GDM1 (cell line): ENCODE measurements around the gene TXNDC8.
"Not testable (repeated sequence)": the region's sequence is repeated elsewhere in the genome, so short reads cannot be mapped to it uniquely, and the experiment has no call there.

Experiments
- DNase-seq: peaks from one replicate; lab custom pipeline; 2025; lab: John Stamatoyannopoulos, UW

TXNDC8 gene

DNA sequence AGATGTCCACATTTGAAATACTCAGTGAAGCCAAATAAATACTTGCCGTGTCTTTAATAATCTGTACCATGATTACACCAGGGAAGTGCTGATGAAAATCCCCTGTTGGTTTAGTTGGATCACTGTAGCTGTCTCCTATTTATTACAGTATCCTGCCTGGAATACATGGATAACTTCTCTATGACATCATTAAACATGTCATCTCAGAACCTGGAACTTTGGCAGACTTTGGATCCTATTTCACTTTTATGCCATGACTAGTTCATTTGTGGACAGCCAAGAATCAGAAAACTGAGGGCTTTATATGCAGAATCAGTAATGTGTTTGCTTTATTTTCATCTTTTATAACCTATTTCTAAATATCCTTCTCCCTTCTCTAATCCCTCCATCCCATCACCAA is at the start of gene TXNDC8:
Gene TXNDC8, minus strand, starts transcription at position 137 of the 400 bp plus-strand sequence.
- DNase-seq = no peak

DNA sequence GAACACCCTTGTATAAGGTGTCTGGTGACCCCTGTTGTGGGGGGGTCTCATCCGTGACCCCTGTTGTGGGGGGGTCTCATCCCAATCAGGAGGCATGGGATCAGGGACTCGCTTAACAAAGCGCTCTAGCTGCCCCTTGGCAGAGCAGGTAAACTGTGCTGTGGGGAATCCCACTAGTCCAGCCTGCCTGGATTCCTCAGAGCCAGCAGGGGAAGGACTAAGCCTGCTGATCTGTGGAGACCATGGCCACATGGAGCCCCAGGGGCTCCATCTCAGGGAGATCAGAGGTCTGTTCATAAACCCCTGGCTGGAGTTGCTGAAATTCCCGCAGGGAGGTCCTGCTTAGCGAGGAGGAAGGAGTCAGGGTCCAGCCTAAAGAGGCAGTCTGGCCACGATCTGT is 45.8 kb upstream of the TXNDC8 start:
- DNase-seq = no peak

DNA sequence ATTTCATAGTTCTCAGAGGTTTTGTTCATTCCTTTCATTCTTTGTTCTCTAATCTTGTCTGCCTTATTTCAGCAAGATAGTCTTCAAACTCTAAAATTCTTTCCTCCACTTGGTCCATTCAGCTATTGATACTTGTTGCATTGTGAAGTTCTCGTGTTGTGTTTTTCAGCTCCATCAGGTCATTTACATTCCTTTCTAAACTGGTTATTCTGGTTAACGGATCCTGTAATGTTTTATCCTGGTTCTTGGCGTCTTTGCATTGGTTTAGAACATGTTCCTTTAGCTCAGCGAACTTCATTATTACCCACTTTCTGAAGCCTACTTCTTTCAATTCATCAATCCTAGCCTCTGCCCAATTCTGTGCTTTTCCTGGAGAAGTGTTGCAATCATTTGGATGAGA is 45.1 kb upstream of the TXNDC8 start:
- DNase-seq = no peak

DNA sequence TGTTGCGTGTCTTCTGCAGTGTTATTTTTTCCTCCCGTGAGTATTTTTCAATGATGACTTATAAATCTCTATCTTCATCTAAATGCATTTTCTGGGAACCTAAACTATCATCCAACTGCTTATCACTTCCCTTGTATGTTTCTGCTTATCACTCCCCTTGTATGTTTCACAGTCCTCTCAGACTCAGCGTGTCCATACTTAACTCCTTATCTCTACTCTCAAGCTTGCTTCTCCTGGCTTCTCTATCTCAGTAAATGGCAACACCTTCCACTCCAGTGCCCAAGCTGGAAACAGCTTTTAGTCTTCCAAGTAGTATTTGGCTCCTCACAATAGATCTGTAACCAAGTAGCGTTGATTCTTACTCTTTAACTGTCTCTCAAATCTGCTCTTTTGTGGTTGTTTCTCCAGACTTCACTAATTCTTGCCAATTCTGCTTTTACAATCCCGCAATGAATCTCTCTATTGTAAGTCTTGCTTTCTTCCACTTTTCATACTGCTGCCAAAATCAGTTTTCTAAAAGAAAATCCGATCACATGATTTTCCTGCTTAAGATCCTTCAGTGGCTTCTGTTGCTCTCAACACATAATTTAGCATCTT is 33.8 kb upstream of the TXNDC8 start:
- no peak for DNase-seq

- no peak for DNase-seq
These were observed 32.7 kb upstream of the TXNDC8 start for GRCh38 chr9:110370315-110370714.

- no peak for DNase-seq
These were observed 26.8 kb upstream of the TXNDC8 start for GRCh38 chr9:110364451-110364850.

DNA sequence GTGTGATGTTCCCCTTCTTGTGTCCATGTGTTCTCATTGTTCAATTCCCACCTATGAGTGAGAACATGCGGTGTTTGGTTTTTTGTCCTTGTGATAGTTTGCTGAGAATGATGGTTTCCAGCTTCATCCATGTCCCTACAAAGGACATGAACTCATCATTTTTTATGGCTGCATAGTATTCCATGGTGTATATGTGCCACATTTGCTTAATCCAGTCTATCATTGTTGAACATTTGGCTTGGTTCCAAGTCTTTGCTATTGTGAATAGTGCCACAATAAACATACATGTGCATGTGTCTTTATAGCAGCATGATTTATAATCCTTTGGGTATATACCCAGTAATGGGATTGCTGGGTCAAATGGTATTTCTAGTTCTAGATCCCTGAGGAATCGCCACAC is 21.3 kb upstream of the TXNDC8 start:
- DNase-seq = not testable (repeated sequence)

DNA sequence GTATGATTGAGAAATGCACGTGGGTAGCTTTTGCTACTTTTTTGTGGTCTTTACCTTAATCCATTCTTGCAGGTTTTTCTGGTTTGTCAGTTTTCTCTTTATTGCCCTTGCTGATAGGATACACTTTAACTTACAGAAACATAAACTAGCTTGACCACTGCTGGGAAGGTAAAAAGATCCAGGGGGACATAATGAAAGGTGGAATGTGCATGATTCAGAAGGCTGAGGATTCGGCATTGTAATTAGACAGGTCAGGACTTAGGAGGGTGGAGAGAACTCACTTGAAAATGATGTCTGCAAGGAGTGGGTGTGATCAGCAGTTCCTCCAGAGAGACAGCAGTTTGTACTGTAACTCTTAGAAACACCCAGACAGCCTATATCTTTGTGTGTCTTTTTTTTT is 19.8 kb upstream of the TXNDC8 start:
- no peak for DNase-seq

DNA sequence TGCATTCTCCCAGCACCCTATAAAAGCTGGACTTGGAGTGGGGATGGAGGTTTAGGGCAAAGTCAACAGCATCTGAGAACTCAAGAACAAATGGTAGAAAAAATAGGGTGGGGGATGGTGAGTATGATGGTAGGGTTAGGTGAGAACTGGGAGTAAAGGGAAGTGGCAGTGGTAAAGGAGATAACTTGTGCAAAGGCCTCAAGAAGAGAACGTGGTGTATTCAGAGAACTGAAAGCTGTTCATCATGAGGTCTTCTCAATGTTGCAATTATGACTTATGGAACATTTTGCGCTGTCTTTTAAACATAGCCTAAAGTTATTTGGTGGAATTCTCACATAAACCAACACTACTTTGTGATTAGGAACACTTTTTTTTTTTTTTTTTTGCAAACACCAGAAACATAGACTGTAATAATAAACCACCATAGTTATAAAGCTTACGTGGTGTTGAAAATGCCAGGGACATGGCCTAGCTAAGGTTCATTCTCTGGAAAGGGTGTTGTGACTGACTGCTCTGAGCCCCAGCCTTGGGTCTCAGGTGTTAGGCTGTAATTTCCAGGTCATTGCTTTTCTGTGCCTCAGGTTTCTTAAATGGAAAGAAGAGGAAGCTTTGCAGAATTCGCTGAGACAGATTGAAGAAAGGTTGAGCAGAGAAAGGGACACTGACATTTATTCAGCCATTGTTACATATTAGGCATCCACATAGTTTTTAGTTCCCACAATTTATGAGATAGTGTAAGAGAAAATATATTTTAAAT is 19.2 kb upstream of the TXNDC8 start:
- DNase-seq = no peak

GRCh38 chr9:110355911-110356310 is 18.2 kb upstream of the TXNDC8 start:
- DNase-seq = no peak

GRCh38 chr9:110351009-110351467 is 13.4 kb upstream of the TXNDC8 start:
- DNase-seq = no peak

DNA sequence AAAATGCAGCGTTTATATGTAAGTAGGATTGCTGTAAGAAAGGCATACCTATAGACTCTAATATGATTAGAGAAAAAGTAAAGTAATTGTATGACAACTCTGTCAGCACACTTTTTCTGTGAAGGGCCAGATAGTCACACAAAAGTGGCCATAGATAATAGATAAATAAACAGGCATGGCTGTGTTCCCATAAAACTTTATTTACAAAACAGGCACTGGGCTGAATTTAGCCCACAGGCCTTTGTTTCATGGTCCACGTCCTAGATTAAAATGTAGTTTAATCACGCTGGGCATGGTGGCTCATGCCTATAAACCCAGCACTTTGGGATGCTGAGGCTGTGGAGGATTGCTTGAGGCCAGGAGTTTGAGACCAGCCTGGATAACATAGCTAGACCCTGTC is 8.7 kb upstream of the TXNDC8 start:
- no peak for DNase-seq

DNA sequence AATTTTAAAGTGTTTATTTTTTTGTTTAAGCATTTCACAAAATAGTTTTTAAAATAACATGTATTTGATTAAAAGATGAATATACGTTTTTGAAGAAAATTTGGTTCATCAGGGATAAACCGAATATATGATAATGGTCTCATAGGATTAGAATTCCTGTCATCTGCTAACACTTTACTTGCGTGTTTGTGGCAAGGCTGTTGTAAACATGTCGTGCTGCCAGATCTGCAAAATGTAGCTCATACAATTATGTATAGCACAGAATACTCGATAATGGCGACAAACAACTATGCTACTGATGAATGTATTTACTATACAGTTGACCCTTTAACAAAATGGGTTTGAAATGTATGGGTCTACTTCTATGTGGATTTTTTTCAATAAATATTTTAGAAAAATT is 7.2 kb upstream of the TXNDC8 start:
- no peak for DNase-seq

DNA sequence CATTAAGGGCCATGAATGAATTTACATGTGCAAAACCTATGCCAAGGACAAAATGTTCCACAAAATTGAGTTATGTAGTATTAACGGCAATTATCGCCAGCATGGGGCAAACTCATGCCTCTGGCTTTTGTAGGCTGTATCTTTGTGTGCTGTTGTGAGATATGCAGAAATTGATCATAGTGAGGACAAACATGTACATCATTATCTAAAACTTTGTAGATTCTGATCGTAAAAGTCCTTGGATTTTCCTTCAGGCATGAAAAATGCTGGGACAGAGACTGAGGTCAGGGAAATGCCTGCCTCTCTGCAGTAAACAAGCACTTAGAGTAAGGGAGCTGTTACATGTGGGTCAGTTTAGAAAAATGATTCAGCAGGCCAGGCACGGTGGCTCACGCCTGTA is 5.9 kb upstream of the TXNDC8 start:
- DNase-seq = no peak

GRCh38 chr9:110340306-110340705 is 2.6 kb upstream of the TXNDC8 start:
- DNase-seq = no peak

- DNase-seq = no peak
These were observed 480 bp upstream of the TXNDC8 start for GRCh38 chr9:110338143-110338542.

DNA sequence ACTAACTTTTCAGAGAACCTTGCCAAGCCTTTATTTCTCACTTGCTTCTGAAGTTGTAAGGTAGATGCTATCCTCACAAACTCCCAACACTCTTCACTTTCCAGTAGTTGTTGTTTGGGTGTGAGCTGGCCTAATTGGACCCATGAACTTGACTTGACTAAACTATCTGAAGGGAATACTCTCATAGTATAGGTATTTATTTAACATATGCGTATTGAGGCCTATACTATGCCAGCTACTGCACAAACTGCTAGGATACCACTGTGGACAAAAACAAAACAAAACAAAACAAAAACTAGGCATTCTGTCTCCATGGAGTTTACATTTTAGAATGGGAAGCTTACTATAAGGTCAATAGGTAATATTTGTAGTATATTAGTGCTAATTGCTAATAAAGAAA is 1.3 kb downstream of the TXNDC8 start:
- DNase-seq = no peak

DNA sequence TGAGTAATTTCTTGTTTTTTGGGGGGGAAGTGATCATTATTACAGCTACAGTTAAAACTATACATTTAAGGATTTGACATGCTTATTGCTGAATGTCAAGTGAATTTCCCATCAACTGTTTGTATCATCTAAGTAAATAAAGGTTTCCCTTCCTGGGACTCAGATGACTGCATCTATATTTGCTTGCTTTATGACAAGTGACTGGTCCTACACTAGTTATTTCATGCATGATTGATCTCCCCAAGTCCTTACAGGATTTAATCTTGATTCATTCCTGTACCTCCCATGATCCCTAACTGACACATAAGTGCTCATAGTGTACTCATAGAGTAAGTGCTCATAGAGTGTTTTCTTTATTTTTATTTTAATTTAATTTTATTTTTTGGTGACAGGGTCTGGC is 2.8 kb downstream of the TXNDC8 start:
- DNase-seq = no peak

- no peak for DNase-seq
These were observed 3.5 kb downstream of the TXNDC8 start for GRCh38 chr9:110334183-110334582.

DNA sequence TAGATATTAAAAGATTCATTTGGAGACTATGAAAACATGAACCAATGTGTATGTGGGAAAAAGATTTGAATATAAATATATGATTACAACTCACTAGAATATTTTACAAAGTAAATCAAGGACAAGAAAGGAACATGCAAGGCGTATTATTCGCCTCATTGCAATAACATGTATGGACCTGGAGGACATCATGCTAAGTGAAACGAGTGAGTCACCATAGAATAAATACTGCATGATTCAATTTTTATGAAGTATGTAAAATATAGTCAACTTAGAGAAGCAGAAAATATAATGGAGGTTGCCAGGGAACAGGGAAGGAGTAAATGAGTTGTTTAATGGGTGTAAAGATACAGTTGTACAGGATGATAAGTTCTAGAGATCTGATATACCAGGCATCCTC is 4.9 kb downstream of the TXNDC8 start:
- no peak for DNase-seq

DNA sequence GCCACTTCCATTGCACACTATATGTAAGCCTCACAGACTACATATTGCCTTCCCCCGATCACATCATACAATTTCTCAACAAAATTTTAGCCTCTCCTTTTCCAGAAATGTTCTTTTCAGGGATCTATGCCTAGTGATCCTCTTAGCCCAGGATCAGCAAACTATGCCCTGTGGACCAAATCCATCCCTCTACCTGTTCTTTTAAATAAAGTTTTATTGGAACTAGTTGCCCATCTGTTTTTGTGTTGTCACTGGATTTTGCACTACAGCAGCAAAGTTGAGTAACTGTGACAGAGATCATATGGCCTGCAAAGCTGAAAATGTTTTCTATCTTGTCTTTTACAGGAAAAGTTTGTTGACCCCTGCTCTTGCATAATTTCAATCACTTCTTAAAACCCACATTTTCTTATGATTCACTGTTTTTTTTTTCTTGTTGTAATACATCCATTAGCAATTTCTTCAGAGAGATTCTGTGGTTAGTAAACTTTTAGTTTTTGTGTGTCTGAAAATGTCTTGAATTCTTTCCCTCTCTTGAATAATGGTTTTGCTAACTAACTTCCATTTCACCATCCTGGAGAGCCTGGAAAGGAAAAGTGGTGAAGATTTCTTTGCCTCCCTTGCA is 7.1 kb downstream of the TXNDC8 start:
- no peak for DNase-seq

DNA sequence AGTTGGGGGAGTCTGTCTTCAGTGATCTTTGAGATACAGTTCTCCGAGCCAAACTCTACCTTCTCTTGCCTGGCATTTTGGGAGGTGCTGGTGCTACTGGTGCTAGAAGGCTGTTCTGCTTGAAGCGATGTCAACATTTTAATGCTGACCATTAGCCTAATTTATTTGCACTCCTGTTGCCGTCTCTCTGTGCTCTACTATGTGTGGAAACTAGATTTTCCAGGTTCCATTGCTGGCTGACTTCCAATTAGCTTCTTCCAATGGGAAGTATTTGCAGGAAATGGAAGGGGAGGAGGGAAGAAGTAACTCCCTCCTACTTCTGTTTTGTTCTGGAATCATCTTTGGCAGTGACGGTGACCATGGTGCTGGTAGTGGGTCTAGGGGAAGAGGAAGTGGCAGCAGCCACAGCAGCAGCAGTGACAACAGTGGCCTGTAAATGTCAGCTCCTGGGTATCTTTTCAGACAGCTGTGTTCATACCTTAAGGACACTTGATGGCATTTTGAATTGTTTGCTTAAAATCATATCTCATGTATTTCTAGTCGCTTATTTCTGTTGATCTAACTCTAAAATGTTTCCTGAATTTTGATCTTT is 7.9 kb downstream of the TXNDC8 start:
- peak; percentile 37 for DNase-seq

GRCh38 chr9:110328763-110329162 is 8.9 kb downstream of the TXNDC8 start:
- DNase-seq = no peak
